ENCODE data around the gene FCRLB.

DNA sequence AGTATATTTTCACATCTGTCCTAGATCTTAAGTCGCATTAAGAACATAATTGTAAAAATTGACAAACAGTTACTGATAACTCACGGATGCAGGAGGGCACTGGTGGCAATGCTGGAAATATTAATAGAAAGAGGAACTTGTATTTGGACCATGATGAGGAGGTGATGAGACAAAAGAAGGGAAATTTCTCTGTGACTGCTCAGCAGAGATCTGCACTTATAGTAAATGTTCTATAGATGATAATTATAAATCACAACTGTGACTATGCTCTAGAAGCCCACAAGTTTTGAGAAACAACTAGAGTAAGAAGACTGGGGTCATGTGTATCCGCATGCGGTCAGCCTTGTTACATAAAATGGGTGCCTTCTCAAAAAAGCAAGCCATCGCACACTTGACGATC is 19.6 kb downstream of the FCRLB start:
- TF ChIP-seq POLR2A (IDR thresholded peaks at IDR 0.05) (no peak), CTCF (IDR thresholded peaks at IDR 0.05) (no peak)
